Frontal cortex (tissue), 4 donors: ENCODE results near the gene CPED1. TPM values are rescaled to one million over a fixed set of nuclear protein-coding genes. Genes with fewer than 3 reads are reported as not detected.

ENCODE experiments used
- DNase-seq, 2 donors: peaks; one replicate each; pipeline ENCODE4 v3.0.0; 2012; ENCODE audit warnings: low spot score in 2 of 2
- FAIRE-seq: peaks from 2 replicates; lab custom pipeline; 2012; peaks lifted over from hg19 to GRCh38; lab: Jason Lieb, UNC
- total RNA-seq: library from RNA; depleted of rRNA; stranded (reverse); fragments of >200 nt; gene quantifications from one replicate; pipeline ENCODE4 v1.2.3, GENCODE V29; 2014
- donor health status: control.
- donor health status: control.
- donor health status: control.

CPED1 gene
- total RNA-seq, 1 donor from 2014 or later, result 3.3 TPM

- FAIRE-seq, result no peak
- DNase-seq, result no peak
These were observed 333.9 kb downstream of the CPED1 start for GRCh38 chr7:121322460-121322859.

- DNase-seq (no peak), FAIRE-seq (no peak)
These were observed 335.2 kb downstream of the CPED1 start for GRCh38 chr7:121323515-121324302.

- no peak for FAIRE-seq
- no peak for DNase-seq
These were observed 339.2 kb downstream of the CPED1 start for GRCh38 chr7:121327671-121328070.

- FAIRE-seq (no peak), DNase-seq (peak in 1 of 2 donors; percentile 42)
These were observed 340.1 kb downstream of the CPED1 start, which contains the start of gene WNT16 for GRCh38 chr7:121328508-121329190. TSS of gene WNT16 (plus strand) at chr7:121329000. CDS start at chr7:121329293, 293 bp downstream.

GRCh38 chr7:121329191-121330052 is 340.9 kb downstream of the CPED1 start:
- FAIRE-seq (no peak), DNase-seq (peak in 1 of 2 donors; percentile 19)

GRCh38 chr7:121330053-121330833 is 341.7 kb downstream of the CPED1 start:
- no peak for FAIRE-seq
- DNase-seq, result peak in 1 of 2 donors; percentile 21

GRCh38 chr7:121331048-121331447 is 342.5 kb downstream of the CPED1 start:
- no peak for DNase-seq
- FAIRE-seq, result no peak

GRCh38 chr7:121331574-121331973 is 343.1 kb downstream of the CPED1 start:
- DNase-seq, result no peak
- no peak for FAIRE-seq

- no peak for FAIRE-seq
- no peak for DNase-seq
These were observed 345.9 kb downstream of the CPED1 start for GRCh38 chr7:121334376-121334775.

- no peak for DNase-seq
These were observed 346.6 kb downstream of the CPED1 start for GRCh38 chr7:121334875-121335648.

GRCh38 chr7:121336579-121336978 is 348.1 kb downstream of the CPED1 start:
- no peak for DNase-seq
- FAIRE-seq, result no peak

More at GRCh38 chr7:121334875-121335648, 346.6 kb downstream of the CPED1 start:
- no peak for FAIRE-seq

- no peak for DNase-seq
- no peak for FAIRE-seq
These were observed 348.9 kb downstream of the CPED1 start for GRCh38 chr7:121337398-121337797.

GRCh38 chr7:121339082-121339481 is 350.6 kb downstream of the CPED1 start:
- no peak for DNase-seq
- FAIRE-seq, result no peak

GRCh38 chr7:121341933-121342332 is 353.4 kb downstream of the CPED1 start:
- FAIRE-seq (no peak), DNase-seq (no peak)

- DNase-seq (no peak), FAIRE-seq (no peak)
These were observed 354.1 kb downstream of the CPED1 start for GRCh38 chr7:121342631-121343030.

GRCh38 chr7:121343302-121343701 is 354.8 kb downstream of the CPED1 start:
- FAIRE-seq, result no peak
- no peak for DNase-seq

- FAIRE-seq, result no peak
- DNase-seq, result no peak
These were observed 355.6 kb downstream of the CPED1 start for GRCh38 chr7:121344093-121344492.

GRCh38 chr7:121344497-121344896 is 356.0 kb downstream of the CPED1 start:
- DNase-seq, result no peak
- FAIRE-seq, result no peak
